HG03175 (cell line): ENCODE measurements around the gene ADRA2C.

Experiments used
- ATAC-seq: cut with Tn5 transposase; IDR thresholded peaks from one replicate; pipeline ENCODE4 v1.9.1; 2021; ENCODE audit warnings: mild to moderate bottlenecking, moderate library complexity; ENCODE audit not compliant: unreplicated experiment

ADRA2C gene

GRCh38 chr4:3732076-3733028, 33.8 kb upstream of the ADRA2C start:
- ATAC-seq, result no peak

GRCh38 chr4:3733195-3733594, 33.0 kb upstream of the ADRA2C start:
- no peak for ATAC-seq

- no peak for ATAC-seq
Measured at GRCh38 chr4:3735196-3735595, 31.0 kb upstream of the ADRA2C start.

DNA sequence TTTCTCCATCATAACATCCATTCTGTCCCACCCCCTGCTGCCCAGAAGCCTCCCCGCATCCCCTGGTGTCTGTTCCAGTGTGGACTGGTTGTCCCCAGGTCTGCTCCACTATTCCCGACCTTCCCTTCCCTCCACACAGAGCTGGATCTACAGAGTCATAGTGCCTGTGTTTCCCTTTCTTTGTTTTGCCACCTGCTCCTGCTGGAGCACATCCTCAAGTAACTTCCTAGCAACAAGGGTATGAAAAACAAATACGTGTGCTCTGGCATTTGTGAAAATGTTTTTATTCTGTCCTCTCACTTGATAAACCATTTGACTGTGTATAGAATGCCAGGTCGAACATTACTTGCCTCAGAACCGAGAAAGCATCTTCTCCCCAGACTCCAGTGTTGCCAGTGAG, 29.9 kb upstream of the ADRA2C start:
- ATAC-seq, result no peak

- no peak for ATAC-seq
Measured at GRCh38 chr4:3736806-3737205, 29.4 kb upstream of the ADRA2C start.

- no peak for ATAC-seq
Measured at GRCh38 chr4:3739577-3739976, 26.6 kb upstream of the ADRA2C start.

DNA sequence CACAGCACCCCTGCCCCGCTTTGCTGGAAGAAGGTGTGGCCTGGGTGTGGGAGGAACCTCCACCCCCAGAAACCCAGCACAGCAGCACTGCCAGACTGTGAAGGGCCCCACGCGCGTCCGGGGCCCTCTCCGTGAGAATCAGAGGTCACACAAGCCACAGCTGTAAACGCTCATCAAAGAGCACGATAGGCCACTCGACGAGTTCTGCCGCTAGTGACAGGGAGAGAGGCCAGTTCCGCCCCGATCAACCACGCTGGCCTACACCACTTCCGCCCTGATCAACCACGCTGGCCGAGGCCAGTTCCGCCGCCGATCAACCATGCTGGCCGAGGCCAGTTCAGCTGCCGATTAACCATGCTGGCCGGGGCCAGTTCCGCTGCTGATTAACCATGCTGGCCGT, 25.9 kb upstream of the ADRA2C start:
- no peak for ATAC-seq

- no peak for ATAC-seq
Measured at GRCh38 chr4:3741217-3742011, 24.8 kb upstream of the ADRA2C start.

GRCh38 chr4:3742610-3743009, 23.6 kb upstream of the ADRA2C start:
- no peak for ATAC-seq

DNA sequence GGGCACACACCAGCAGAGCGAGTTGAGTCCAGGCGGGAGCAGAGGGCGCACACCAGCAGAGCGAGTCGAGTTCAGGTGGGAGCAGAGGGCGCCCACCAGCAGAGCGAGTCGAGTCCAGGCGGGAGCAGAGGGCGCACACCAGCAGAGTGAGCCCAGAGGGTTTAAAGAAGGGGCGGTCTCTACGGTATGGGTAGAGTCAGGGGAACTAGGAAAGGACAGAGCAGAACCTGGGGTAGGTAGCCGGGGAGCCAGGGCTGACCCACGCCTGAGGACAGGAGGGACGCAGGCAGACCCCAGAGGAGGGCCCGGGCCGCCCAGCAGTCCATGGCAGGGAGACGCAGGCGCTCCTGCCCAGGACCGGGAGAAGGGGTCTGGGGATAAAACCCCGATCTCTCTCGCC, 22.0 kb upstream of the ADRA2C start:
- no peak for ATAC-seq

GRCh38 chr4:3744901-3745300, 21.3 kb upstream of the ADRA2C start:
- ATAC-seq, result no peak

- ATAC-seq, result no peak
Measured at GRCh38 chr4:3745886-3746656, 20.1 kb upstream of the ADRA2C start.

- ATAC-seq, result no peak
Measured at GRCh38 chr4:3746701-3747580, 19.2 kb upstream of the ADRA2C start.

GRCh38 chr4:3747581-3747904, 18.6 kb upstream of the ADRA2C start:
- no peak for ATAC-seq

- ATAC-seq, result no peak
Measured at GRCh38 chr4:3748136-3748898, 17.9 kb upstream of the ADRA2C start.

GRCh38 chr4:3749081-3749480, 17.1 kb upstream of the ADRA2C start:
- no peak for ATAC-seq

GRCh38 chr4:3750334-3750733, 15.9 kb upstream of the ADRA2C start:
- no peak for ATAC-seq

DNA sequence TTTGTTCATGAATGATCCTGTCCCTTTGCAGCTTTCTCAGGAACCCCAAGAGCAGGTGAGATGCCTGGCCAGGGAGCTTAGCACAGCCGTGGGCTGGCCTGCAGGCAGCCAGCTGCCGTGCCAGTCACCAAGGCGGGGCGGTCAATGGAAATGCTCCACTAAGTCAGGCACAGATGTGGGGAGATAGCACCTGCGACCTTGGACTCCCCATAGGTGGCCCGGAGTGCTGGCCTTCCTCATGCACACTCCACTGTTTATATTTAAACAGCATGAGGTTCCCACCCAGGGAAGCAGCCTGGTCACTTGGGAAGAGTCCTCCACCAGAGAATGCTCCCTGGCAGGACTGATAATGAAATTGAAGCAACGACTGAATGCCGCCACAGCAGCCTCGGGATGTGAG, 14.2 kb upstream of the ADRA2C start:
- ATAC-seq, result no peak

DNA sequence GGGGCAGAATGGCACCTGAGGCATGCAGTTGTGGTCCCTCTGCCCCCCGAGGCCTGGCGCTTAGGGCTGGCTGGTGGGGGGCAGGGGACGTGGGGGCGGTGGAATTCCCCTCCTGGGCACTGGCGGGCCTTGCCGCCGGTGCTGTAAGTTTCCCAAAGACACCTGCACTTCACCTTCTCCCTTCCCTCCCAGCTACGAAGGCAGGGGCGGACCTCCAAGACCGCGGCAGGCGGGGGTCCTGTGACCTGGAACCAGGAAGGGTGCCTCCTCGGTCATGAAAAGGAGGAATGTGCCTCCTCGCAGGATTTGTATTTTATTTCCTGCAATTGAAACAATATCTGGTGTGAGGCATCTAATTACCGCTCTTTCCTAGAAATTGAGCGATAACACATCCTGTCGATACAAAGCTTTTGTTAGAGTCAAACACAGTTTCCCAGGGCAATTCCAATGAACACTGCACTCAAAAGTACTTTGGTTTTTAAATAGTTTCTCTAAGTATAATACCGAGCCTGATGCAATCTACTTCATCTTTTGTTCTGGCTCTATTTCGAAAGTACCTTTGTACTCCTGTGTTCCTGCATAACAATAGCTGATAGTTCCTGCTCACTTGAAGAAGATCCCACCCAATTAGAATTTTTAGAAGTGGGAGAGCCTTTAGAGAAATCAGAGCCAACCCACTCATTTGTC, 12.3 kb upstream of the ADRA2C start:
- ATAC-seq, result no peak
